GM12891 (cell line): ENCODE results near the gene FUT8.

Experiments used
- DNase-seq: peaks from one replicate; pipeline ENCODE4 v3.0.0; 2011; ENCODE audit warnings: low spot score; ENCODE audit not compliant: insufficient read length
- FAIRE-seq: peaks from 2 replicates; lab custom pipeline; 2011; peaks lifted over from hg19 to GRCh38; lab: Jason Lieb, UNC
- PAX5 ChIP-seq: IDR thresholded peaks from 2 replicates; pipeline ENCODE4 v1.6.1; 2011; ENCODE audit warnings: low read length, moderate library complexity, mild to moderate bottlenecking; ENCODE audit not compliant: insufficient read depth, severe bottlenecking
- POLR2A ChIP-seq: IDR thresholded peaks from 2 replicates; pipeline ENCODE4 v1.6.1; 2011; ENCODE audit warnings: low read depth, low read length, control low read depth
- POLR2AphosphoS5 ChIP-seq: IDR thresholded peaks from 2 replicates; pipeline ENCODE4 v1.6.1; 2011; ENCODE audit warnings: low read depth, low read length, control low read depth
- POU2F2 ChIP-seq: IDR thresholded peaks from 2 replicates; pipeline ENCODE4 v1.6.1; 2011; ENCODE audit warnings: low read depth, mild to moderate bottlenecking, control low read depth, low read length, moderate library complexity
- SPI1 ChIP-seq: IDR thresholded peaks from 2 replicates; pipeline ENCODE4 v1.6.1; 2011; ENCODE audit warnings: low read depth, low read length, control low read depth
- TAF1 ChIP-seq: IDR thresholded peaks from 2 replicates; pipeline ENCODE4 v1.6.1; 2011; ENCODE audit warnings: low read depth, low read length, control low read depth

FUT8 gene

DNA sequence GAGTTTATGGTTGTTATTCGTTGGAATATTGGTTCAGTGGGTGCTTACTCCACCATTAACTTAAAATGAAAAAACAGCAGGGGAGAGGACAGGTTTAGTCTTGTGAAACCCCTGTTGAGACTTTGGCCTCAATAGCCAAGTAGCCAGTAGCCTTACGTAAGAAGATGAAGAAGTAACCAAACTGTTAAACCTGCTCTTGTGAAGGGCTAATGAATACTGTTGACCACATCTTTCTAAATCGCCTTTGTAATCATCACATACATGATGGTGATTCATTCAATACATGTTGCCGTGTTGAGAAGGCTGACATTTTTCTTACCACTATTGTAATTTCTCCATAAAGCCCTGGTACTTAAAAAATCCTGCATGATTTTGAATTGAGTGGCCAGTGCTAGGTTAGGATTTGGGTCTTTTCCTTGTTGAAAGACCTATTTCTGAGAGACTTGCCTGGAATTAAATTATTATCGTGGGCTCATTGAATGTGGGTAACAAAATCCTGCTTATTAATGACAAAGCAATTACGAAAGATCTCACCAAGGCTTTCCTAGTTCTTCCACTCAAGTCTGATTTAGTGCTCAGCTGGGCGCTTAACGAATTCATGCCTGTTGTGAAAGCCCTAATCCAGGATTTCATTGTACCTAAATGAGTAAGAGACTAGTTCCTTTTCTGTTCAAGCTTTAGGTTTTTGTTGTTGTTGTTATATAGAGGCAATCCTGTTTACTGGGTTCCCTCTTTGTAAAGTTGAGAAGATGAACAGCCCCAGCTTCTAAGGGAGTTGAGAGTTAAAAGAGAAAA is 333.1 kb downstream of the FUT8 start:
- peak; percentile 60 for FAIRE-seq
- TF ChIP-seq POLR2AphosphoS5 (no peak), PAX5 (no peak), SPI1 (no peak), POU2F2 (no peak), POLR2A (no peak), TAF1 (no peak)
- DNase-seq: no peak

- no peak for DNase-seq
- no peak for FAIRE-seq
- TF ChIP-seq PAX5 (no peak), POLR2AphosphoS5 (no peak), POU2F2 (no peak), POLR2A (no peak)
Measured at GRCh38 chr14:65748796-65749195, 336.3 kb downstream of the FUT8 start.

DNA sequence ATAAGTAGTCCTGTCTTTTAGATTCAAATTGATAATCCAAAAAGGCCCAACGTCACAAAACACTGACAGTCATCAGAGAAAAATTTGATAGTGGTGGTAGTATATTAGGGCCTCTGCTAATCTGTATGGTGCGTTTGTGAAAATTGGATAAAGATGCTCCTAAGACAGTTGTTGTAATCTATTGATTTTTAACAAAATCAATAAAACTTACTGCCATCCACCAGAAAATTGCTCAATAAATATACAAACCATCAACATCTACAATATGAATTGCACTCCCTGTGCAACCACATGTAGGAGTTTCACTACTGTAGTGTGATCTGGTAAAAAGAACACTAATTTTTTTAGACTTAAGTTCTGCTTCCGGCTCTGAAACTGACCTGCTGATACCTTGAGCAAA is 336.8 kb downstream of the FUT8 start:
- DNase-seq: no peak
- TF ChIP-seq SPI1 (no peak), POU2F2 (no peak), POLR2AphosphoS5 (no peak), PAX5 (no peak), POLR2A (no peak), TAF1 (no peak)
- FAIRE-seq: no peak

- TF ChIP-seq TAF1 (no peak), POU2F2 (no peak)
- DNase-seq (no peak), FAIRE-seq (no peak)
Measured at GRCh38 chr14:65750906-65751305, 338.4 kb downstream of the FUT8 start.

GRCh38 chr14:65751510-65751909 is 339.0 kb downstream of the FUT8 start:
- FAIRE-seq (no peak), DNase-seq (no peak)
- TF ChIP-seq TAF1 (no peak), POLR2AphosphoS5 (no peak), PAX5 (no peak), POU2F2 (no peak), SPI1 (no peak), POLR2A (no peak)

GRCh38 chr14:65753061-65753460 is 340.5 kb downstream of the FUT8 start:
- no peak for FAIRE-seq
- DNase-seq: no peak
- TF ChIP-seq SPI1 (no peak), POLR2A (no peak), POLR2AphosphoS5 (no peak), POU2F2 (no peak), TAF1 (no peak), PAX5 (no peak)

GRCh38 chr14:65755331-65755730 is 342.8 kb downstream of the FUT8 start:
- TF ChIP-seq POLR2A (no peak), POU2F2 (no peak), POLR2AphosphoS5 (no peak), SPI1 (no peak), PAX5 (no peak), TAF1 (no peak)
- FAIRE-seq (no peak), DNase-seq (no peak)

- FAIRE-seq (no peak), DNase-seq (no peak)
- TF ChIP-seq TAF1 (no peak), POLR2AphosphoS5 (peak; percentile 9), PAX5 (no peak)
Measured at GRCh38 chr14:65756880-65757279, 344.4 kb downstream of the FUT8 start.

- FAIRE-seq (no peak), DNase-seq (no peak)
- TF ChIP-seq POLR2A (no peak), PAX5 (no peak), TAF1 (no peak), POU2F2 (no peak), SPI1 (no peak), POLR2AphosphoS5 (no peak)
Measured at GRCh38 chr14:65769151-65769550, 356.6 kb downstream of the FUT8 start.

DNA sequence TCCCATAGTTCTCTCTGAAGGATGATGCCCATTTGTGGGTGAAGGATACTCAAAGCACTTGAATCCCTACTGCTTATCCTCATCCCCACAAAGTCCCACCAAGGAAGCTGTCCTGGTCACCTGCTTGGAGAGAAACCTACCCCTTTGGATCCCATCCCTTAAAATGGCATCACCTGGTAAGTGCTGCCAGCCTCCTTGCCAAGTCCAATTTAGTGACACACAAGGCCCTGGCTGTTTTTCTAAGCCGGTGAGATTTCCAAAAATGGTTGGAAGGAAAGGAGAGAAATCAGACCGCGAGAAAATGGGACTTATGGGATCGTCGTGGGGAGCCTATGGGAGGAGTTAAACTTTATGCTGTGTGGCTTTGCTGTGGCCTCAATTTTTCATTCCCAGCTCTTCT is 358.2 kb downstream of the FUT8 start:
- FAIRE-seq (no peak), DNase-seq (no peak)
- TF ChIP-seq POLR2AphosphoS5 (no peak), PAX5 (no peak)

DNA sequence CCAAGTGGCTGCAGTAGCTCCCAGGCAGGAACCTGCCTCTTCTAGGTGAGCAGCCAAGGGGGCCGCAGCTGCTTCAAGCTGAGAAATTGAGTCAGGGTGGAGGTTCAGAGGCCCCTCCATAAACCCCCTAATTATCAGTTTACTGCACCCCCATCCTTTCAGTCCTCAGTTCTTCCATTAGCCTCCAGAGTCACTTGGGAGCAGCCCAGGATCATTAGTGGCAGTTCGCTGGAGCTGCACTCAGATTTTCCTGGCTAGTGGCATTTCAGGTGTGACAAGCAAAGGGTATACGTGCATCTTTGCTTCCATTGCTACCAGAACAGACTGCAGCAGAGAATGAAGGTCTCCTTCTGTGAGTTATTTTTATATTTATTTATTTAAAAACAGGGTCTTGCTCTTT is 358.7 kb downstream of the FUT8 start:
- FAIRE-seq (no peak), DNase-seq (no peak)
- TF ChIP-seq SPI1 (no peak), TAF1 (no peak), PAX5 (no peak), POLR2A (no peak), POLR2AphosphoS5 (no peak), POU2F2 (no peak)
